SK-N-MC (cell line): ENCODE results near the gene TMEM43.

ENCODE experiments used
- EZH2 ChIP-seq: fragments of 200-600 bp; sonication (generic); IDR thresholded peaks from one replicate; pipeline ENCODE4 v1.6.1; 2017; ENCODE audit warnings: antibody characterized with exemption
- FOXP2 ChIP-seq: optimal IDR thresholded peaks from 2 replicates; pipeline ENCODE3; 2011; ENCODE audit warnings: mild to moderate bottlenecking, moderate library complexity; ENCODE audit not compliant: insufficient read depth; ENCODE audit errors: extremely low read length, control extremely low read depth
- POLR2AphosphoS5 ChIP-seq: IDR thresholded peaks from 2 replicates; pipeline ENCODE4 v1.6.1; 2012; ENCODE audit warnings: mild to moderate bottlenecking, low read depth, low read length, borderline replicate concordance

DNA sequence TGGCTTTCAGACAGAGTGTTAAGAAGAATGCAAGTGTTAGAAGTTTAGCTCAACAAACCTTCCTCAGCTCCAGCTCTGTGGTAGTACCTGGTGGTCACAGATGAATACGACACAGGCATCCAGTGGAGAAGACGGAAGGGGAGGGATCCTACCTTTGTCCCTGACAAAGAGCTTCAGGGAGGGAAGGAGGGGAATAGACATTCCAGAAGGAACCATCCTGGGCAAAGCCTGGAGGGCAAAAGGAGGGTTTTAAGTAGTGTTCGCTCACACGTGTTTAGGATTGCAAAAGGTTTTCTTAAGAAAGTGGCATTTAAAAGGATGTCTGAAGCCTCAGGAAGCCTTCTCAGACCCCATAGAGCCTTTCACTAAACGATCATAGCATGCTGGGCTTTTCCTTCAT is 3.0 kb upstream of the TMEM43 start:
- TF ChIP-seq POLR2AphosphoS5: no peak
- no peak for TF ChIP-seq EZH2
- TF ChIP-seq FOXP2: no peak
